ENCODE measurements around the gene FAM9B.
A peak's percentile ranks its signal among the peaks of the same experiment; 100 is the strongest.
"Not testable (repeated sequence)": the region's sequence is repeated elsewhere in the genome, so short reads cannot be mapped to it uniquely, and the experiment has no call there.

The FAM9B gene
- total RNA-seq = 0 to 0.04 reads per million in 2 experiments

GRCh38 chrX:9033989-9034388, at the start of gene FAM9B:
Gene FAM9B, minus strand, starts transcription at chrX:9034127. Its CDS starts 1,141 bp downstream, at chrX:9032986.
- no peak for DNase-seq (ENCODE audit: low read depth)

- DNase-seq (ENCODE audit: low read depth) = no peak
Measured at GRCh38 chrX:9081271-9081670, 47.3 kb upstream of the FAM9B start.

GRCh38 chrX:9074326-9074725, 40.4 kb upstream of the FAM9B start:
- DNase-seq (ENCODE audit: low read depth) = no peak

GRCh38 chrX:9072281-9072680, 38.4 kb upstream of the FAM9B start:
- no peak for DNase-seq (ENCODE audit: low read depth)

GRCh38 chrX:9071031-9071650, 37.2 kb upstream of the FAM9B start:
- DNase-seq (ENCODE audit: low read depth) = no peak

- DNase-seq (ENCODE audit: low read depth) = no peak
Measured at GRCh38 chrX:9069573-9069972, 35.6 kb upstream of the FAM9B start.

GRCh38 chrX:9064694-9065093, 30.8 kb upstream of the FAM9B start:
- DNase-seq (ENCODE audit: low read depth) = no peak

GRCh38 chrX:9062641-9063040, 28.7 kb upstream of the FAM9B start:
- no peak for DNase-seq (ENCODE audit: low read depth)

- no peak for DNase-seq (ENCODE audit: low read depth)
Measured at GRCh38 chrX:9055354-9055753, 21.4 kb upstream of the FAM9B start.

- DNase-seq (ENCODE audit: low read depth) = no peak
Measured at GRCh38 chrX:9052081-9052480, 18.2 kb upstream of the FAM9B start.

- no peak for DNase-seq (ENCODE audit: low read depth)
Measured at GRCh38 chrX:9050331-9050730, 16.4 kb upstream of the FAM9B start.

- DNase-seq (ENCODE audit: low read depth) = no peak
Measured at GRCh38 chrX:9048801-9049200, 14.9 kb upstream of the FAM9B start.

- no peak for DNase-seq (ENCODE audit: low read depth)
Measured at GRCh38 chrX:9038244-9038643, 4.3 kb upstream of the FAM9B start.

GRCh38 chrX:9037296-9037695, 3.4 kb upstream of the FAM9B start:
- no peak for DNase-seq (ENCODE audit: low read depth)

- DNase-seq (ENCODE audit: low read depth) = no peak
Measured at GRCh38 chrX:9033586-9033985, 341 bp downstream of the FAM9B start.

GRCh38 chrX:9033179-9033578, 748 bp downstream of the FAM9B start:
- DNase-seq (ENCODE audit: low read depth) = no peak

GRCh38 chrX:9023293-9023692, 10.6 kb downstream of the FAM9B start:
- no peak for DNase-seq (ENCODE audit: low read depth)

- DNase-seq (ENCODE audit: low read depth) = no peak
Measured at GRCh38 chrX:9019151-9019550, 14.8 kb downstream of the FAM9B start.

- DNase-seq (ENCODE audit: low read depth) = not testable (repeated sequence)
Measured at GRCh38 chrX:9018332-9018731, 15.6 kb downstream of the FAM9B start.

GRCh38 chrX:9003041-9003440, 30.9 kb downstream of the FAM9B start:
- DNase-seq (ENCODE audit: low read depth) = no peak

GRCh38 chrX:8988446-8988845, 45.5 kb downstream of the FAM9B start:
- no peak for DNase-seq (ENCODE audit: low read depth)

GRCh38 chrX:8987672-8988250, 46.2 kb downstream of the FAM9B start:
- DNase-seq (ENCODE audit: low read depth) = peak; percentile 57

GRCh38 chrX:8984231-8984630, 49.7 kb downstream of the FAM9B start:
- no peak for DNase-seq (ENCODE audit: low read depth)

GRCh38 chrX:8981723-8982122, 52.2 kb downstream of the FAM9B start:
- peak; percentile 12 for DNase-seq (ENCODE audit: low read depth)

Measured in T follicular helper cell (primary cell).